ENCODE results near the gene DENND4A.
"Not testable (repeated sequence)": the region's sequence is repeated elsewhere in the genome, so short reads cannot be mapped to it uniquely, and the experiment has no call there.

- TF ChIP-seq CTCF (conservative IDR thresholded peaks at IDR 0.05; ENCODE audit: low read depth, low read length); EZH2 (IDR thresholded peaks at IDR 0.05; ENCODE audit: low read length, unreplicated experiment); EZH2phosphoT487 (IDR thresholded peaks at IDR 0.05; ENCODE audit: borderline replicate concordance, low read length): not testable (repeated sequence)
Measured at GRCh38 chr15:65778701-65779100, 13.4 kb downstream of the DENND4A start.
